ENCODE data around the gene CCDC192. TPM values are rescaled to one million over a fixed set of nuclear protein-coding genes. Genes with fewer than 3 reads are reported as not detected.

The CCDC192 gene
- polyA plus RNA-seq, 2 of the 4 experiments (the other 2 are of a cell fraction), result not detected

DNA sequence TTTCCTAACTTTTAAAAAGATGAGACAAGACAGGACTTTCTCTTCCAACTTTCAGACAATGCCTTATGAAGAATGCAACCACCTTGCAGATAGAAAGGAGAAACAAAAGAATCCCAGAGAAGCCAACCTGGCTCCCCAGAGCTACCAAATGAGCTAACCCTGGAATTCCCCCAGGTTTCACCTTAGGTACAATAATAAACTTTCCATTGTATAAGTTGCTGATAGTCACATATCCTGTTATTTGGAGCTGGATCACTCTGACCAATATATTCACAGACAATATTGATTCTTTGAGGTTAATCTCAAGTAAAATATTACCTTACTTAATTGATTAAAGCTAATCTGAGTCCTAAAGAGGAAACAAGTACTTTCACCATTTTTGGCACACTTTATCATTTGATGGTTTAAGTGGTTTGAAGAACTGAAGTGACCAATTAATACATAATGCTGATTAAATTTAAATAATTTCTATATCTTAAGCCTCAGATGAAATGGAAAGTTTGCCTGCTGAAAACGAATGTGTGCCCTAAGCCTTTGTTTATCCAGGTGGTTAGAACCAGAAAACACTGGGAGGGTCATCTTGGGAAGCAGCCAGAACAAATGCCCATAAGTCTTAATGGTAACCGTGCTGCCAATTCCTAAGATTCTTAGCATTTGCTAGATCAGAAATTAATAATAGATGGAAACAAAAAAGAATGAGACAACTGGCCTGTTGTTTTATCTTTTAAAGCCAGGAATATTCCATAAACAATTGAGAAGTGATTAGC lies 220.8 kb downstream of the CCDC192 start:
- Histone ChIP-seq H3K4me2 (peak overlapping the region; percentile 21; the same call in 1 of the 3 replicates), H3K9me3 (no peaks in the 10 kb centered on the region), H3K27ac (no peak overlapping the region; a peak in 1 of 6 replicates), H3K4me3 (no peak overlapping the region), H3K4me1 (peaks cover 35% of the 10 kb centered on the region)
- DNase-seq (ENCODE audit: low read depth in 1 of 2, low spot score in 1 of 2), result no peak
- FAIRE-seq, result peak; percentile 72
- no peak for TF ChIP-seq TFCP2L1 (CRISPR knock-in tag; IDR thresholded peaks at IDR 0.05)
- TF ChIP-seq SMC3 (IDR thresholded peaks at IDR 0.05), result no peak
- no peak for TF ChIP-seq JUNB (IDR thresholded peaks at IDR 0.05)
- TF ChIP-seq, protein P1, sequence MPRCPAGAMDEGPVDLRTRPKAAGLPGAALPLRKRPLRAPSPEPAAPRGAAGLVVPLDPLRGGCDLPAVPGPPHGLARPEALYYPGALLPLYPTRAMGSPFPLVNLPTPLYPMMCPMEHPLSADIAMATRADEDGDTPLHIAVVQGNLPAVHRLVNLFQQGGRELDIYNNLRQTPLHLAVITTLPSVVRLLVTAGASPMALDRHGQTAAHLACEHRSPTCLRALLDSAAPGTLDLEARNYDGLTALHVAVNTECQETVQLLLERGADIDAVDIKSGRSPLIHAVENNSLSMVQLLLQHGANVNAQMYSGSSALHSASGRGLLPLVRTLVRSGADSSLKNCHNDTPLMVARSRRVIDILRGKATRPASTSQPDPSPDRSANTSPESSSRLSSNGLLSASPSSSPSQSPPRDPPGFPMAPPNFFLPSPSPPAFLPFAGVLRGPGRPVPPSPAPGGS (IDR thresholded peaks at IDR 0.05), result no peak
- TF ChIP-seq, protein P2, sequence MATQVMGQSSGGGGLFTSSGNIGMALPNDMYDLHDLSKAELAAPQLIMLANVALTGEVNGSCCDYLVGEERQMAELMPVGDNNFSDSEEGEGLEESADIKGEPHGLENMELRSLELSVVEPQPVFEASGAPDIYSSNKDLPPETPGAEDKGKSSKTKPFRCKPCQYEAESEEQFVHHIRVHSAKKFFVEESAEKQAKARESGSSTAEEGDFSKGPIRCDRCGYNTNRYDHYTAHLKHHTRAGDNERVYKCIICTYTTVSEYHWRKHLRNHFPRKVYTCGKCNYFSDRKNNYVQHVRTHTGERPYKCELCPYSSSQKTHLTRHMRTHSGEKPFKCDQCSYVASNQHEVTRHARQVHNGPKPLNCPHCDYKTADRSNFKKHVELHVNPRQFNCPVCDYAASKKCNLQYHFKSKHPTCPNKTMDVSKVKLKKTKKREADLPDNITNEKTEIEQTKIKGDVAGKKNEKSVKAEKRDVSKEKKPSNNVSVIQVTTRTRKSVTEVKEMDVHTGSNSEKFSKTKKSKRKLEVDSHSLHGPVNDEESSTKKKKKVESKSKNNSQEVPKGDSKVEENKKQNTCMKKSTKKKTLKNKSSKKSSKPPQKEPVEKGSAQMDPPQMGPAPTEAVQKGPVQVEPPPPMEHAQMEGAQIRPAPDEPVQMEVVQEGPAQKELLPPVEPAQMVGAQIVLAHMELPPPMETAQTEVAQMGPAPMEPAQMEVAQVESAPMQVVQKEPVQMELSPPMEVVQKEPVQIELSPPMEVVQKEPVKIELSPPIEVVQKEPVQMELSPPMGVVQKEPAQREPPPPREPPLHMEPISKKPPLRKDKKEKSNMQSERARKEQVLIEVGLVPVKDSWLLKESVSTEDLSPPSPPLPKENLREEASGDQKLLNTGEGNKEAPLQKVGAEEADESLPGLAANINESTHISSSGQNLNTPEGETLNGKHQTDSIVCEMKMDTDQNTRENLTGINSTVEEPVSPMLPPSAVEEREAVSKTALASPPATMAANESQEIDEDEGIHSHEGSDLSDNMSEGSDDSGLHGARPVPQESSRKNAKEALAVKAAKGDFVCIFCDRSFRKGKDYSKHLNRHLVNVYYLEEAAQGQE (IDR thresholded peaks at IDR 0.05), result no peak
- TF ChIP-seq ZC3H11A (IDR thresholded peaks at IDR 0.05), result no peak
- no peak for TF ChIP-seq NPAS2 (CRISPR knock-in tag; IDR thresholded peaks at IDR 0.05; ENCODE audit: borderline replicate concordance)
- TF ChIP-seq KDM1A (IDR thresholded peaks at IDR 0.05; ENCODE audit: low read depth), result no peak
- TF ChIP-seq CEBPB (IDR thresholded peaks at IDR 0.05), result no peak
- TF ChIP-seq, protein P3, sequence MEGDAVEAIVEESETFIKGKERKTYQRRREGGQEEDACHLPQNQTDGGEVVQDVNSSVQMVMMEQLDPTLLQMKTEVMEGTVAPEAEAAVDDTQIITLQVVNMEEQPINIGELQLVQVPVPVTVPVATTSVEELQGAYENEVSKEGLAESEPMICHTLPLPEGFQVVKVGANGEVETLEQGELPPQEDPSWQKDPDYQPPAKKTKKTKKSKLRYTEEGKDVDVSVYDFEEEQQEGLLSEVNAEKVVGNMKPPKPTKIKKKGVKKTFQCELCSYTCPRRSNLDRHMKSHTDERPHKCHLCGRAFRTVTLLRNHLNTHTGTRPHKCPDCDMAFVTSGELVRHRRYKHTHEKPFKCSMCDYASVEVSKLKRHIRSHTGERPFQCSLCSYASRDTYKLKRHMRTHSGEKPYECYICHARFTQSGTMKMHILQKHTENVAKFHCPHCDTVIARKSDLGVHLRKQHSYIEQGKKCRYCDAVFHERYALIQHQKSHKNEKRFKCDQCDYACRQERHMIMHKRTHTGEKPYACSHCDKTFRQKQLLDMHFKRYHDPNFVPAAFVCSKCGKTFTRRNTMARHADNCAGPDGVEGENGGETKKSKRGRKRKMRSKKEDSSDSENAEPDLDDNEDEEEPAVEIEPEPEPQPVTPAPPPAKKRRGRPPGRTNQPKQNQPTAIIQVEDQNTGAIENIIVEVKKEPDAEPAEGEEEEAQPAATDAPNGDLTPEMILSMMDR (IDR thresholded peaks at IDR 0.05), result no peak
- TF ChIP-seq, protein P4, sequence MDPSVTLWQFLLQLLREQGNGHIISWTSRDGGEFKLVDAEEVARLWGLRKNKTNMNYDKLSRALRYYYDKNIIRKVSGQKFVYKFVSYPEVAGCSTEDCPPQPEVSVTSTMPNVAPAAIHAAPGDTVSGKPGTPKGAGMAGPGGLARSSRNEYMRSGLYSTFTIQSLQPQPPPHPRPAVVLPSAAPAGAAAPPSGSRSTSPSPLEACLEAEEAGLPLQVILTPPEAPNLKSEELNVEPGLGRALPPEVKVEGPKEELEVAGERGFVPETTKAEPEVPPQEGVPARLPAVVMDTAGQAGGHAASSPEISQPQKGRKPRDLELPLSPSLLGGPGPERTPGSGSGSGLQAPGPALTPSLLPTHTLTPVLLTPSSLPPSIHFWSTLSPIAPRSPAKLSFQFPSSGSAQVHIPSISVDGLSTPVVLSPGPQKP (IDR thresholded peaks at IDR 0.05; ENCODE audit: low read depth, low read length), result no peak
- TF ChIP-seq PHF8 (IDR thresholded peaks at IDR 0.05; ENCODE audit: borderline replicate concordance, low read depth), result no peak
- TF ChIP-seq MAFK (IDR thresholded peaks at IDR 0.05; ENCODE audit: partially characterized antibody), result no peak
- TF ChIP-seq RARB (CRISPR knock-in tag; IDR thresholded peaks at IDR 0.05), result no peak
- TF ChIP-seq, protein P5, sequence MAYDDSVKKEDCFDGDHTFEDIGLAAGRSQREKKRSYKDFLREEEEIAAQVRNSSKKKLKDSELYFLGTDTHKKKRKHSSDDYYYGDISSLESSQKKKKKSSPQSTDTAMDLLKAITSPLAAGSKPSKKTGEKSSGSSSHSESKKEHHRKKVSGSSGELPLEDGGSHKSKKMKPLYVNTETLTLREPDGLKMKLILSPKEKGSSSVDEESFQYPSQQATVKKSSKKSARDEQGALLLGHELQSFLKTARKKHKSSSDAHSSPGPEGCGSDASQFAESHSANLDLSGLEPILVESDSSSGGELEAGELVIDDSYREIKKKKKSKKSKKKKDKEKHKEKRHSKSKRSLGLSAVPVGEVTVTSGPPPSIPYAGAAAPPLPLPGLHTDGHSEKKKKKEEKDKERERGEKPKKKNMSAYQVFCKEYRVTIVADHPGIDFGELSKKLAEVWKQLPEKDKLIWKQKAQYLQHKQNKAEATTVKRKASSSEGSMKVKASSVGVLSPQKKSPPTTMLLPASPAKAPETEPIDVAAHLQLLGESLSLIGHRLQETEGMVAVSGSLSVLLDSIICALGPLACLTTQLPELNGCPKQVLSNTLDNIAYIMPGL (CRISPR knock-in tag; IDR thresholded peaks at IDR 0.05; ENCODE audit: borderline replicate concordance), result no peak
- TF ChIP-seq CBX2 (IDR thresholded peaks at IDR 0.05; ENCODE audit: borderline replicate concordance, low read depth), result no peak
- TF ChIP-seq, protein P6, sequence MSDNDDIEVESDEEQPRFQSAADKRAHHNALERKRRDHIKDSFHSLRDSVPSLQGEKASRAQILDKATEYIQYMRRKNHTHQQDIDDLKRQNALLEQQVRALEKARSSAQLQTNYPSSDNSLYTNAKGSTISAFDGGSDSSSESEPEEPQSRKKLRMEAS (IDR thresholded peaks at IDR 0.05), result no peak
- TF ChIP-seq HEYL (CRISPR knock-in tag; IDR thresholded peaks at IDR 0.05), result no peak
- ATAC-seq, result no peak
- CTCF ChIA-PET, result interaction anchor here (1.0 kb wide), 1 partner anchor 16 kb away, joined by 3 read pairs; no protein-coding TSS in a partner anchor
- POLR2A ChIA-PET, result interaction anchor here (0.7 kb wide), 1 partner anchor 155 kb away, joined by 5 read pairs; no protein-coding TSS in a partner anchor
- WGBS (ENCODE audit: missing lambda C conversion rate), result 26% methylated on average over 2 of the region's 2 CpGs
